Psoas muscle (tissue), 8 donors: ENCODE measurements around the gene ARHGAP24. TPM values are rescaled to one million over a fixed set of nuclear protein-coding genes. Genes with fewer than 3 reads are reported as not detected.

Source experiments
- ATAC-seq, 4 donors: fragments of 200-7000 bp; cut with Tn5 transposase; one replicate each; pipeline ENCODE4 v1.9.1; 2020; ENCODE audit warnings: moderate library complexity in 3 of 4, mild to moderate bottlenecking in 2 of 4
- DNase-seq, 2 donors: peaks; one replicate each; pipeline ENCODE4 v3.0.0-alpha.2; 2020
- H3K27ac ChIP-seq: fragments of 200-600 bp; one replicate; pipeline ENCODE4 v1.8.0; 2022
- H3K27me3 ChIP-seq, 3 donors: fragments of 200-600 bp in 1 of 3; one replicate each; pipeline versions ENCODE4 v1.6.1 to v1.8.0; 2013 to 2022; ENCODE audit warnings: low read length in 2 of 3, mild to moderate bottlenecking in 2 of 3, moderate library complexity in 1 of 3; ENCODE audit not compliant: insufficient read depth in 3 of 3
- H3K36me3 ChIP-seq, 2 donors: fragments of 200-600 bp in 1 of 2; one replicate each; pipeline versions ENCODE4 v1.6.1 to v1.8.0; 2013 to 2022; ENCODE audit warnings: low read depth in 1 of 2, mild to moderate bottlenecking in 1 of 2, moderate library complexity in 1 of 2; ENCODE audit not compliant: insufficient read depth in 1 of 2
- H3K4me1 ChIP-seq: fragments of 200-600 bp; one replicate; pipeline ENCODE4 v1.8.0; 2022
- H3K4me3 ChIP-seq: fragments of 200-600 bp; one replicate; pipeline ENCODE4 v1.8.0; 2022; ENCODE audit warnings: mild to moderate bottlenecking
- H3K9me3 ChIP-seq: fragments of 200-600 bp; one replicate; pipeline ENCODE4 v1.8.0; 2022
- WGBS, 3 donors: extraction: QIAGEN DNeasy Blood & Tissue Kit; methylation state at CpG; one replicate each; pipeline versions ENCODE4 v1.1.6 to v1.1.7; 2013; 5-methylcytosine and 5-hydroxymethylcytosine counted together
- intact Hi-C, 2 donors: fragments of 100-400 bp; cut with DNase I; formaldehyde crosslinking; loops; one replicate each; pipeline versions ENCODE4 v1.11.0 to v1.14.2; 2022
- polyA plus RNA-seq, 3 donors: library from polyadenylated mRNA; stranded (reverse); fragments of 200-250 nt; gene quantifications; one replicate each; pipeline ENCODE4 v1.2.3, GENCODE V29; 2013
- total RNA-seq, 4 donors: library from RNA; stranded (reverse); fragmentation: NEBNext Ultra II Directional in 2 of 4; extraction: Animal tissue kit (Norgen Biotek cat#: 25700) in 2 of 4; gene quantifications; one replicate each; pipeline versions ENCODE4 v1.2.1 to v1.2.4, GENCODE V29; 2021 to 2023
- TF ChIP-seq, protein P1 (sequence below): fragments of 200-600 bp; IDR thresholded peaks from one replicate; pipeline ENCODE4 v1.8.0; 2022; ENCODE audit warnings: antibody characterized with exemption
- donor health status: healthy with polysubstance abuse.
- donor health status: DM: no; HTN: no; CAD: no; lungs with moderate emphysema.
- donor health status: Bipolar disorder and iron deficiency.
- donor health status: healthy.
- donor health status: DM: yes; HTN: yes; CAD: no.
- donor health status: DM: no; HTN: no; CAD: no.
- donor health status: DM: no; HTN: no; CAD: no.
- donor health status: DM: yes; HTN: yes; CAD: no.

ARHGAP24 gene
- total and polyA plus RNA-seq, 7 donors, result 2.3 to 25.7 (median 4.6) TPM

- ATAC-seq (no peak), DNase-seq (no peak)
- H3K4me3 ChIP-seq, result no peak overlapping the region
- 68 to 75% (median 68%) methylated on average over 5 of the region's 5 CpGs for WGBS, 3 donors
- TF ChIP-seq, protein P1, sequence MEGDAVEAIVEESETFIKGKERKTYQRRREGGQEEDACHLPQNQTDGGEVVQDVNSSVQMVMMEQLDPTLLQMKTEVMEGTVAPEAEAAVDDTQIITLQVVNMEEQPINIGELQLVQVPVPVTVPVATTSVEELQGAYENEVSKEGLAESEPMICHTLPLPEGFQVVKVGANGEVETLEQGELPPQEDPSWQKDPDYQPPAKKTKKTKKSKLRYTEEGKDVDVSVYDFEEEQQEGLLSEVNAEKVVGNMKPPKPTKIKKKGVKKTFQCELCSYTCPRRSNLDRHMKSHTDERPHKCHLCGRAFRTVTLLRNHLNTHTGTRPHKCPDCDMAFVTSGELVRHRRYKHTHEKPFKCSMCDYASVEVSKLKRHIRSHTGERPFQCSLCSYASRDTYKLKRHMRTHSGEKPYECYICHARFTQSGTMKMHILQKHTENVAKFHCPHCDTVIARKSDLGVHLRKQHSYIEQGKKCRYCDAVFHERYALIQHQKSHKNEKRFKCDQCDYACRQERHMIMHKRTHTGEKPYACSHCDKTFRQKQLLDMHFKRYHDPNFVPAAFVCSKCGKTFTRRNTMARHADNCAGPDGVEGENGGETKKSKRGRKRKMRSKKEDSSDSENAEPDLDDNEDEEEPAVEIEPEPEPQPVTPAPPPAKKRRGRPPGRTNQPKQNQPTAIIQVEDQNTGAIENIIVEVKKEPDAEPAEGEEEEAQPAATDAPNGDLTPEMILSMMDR, result no peak
- no peaks in the 10 kb centered on the region for H3K36me3 ChIP-seq
- H3K27ac ChIP-seq, result no peak overlapping the region
- intact Hi-C loops, result no loop called here
- peaks cover 6% of the 10 kb centered on the region for H3K4me1 ChIP-seq
- no peaks in the 10 kb centered on the region for H3K9me3 ChIP-seq
- H3K27me3 ChIP-seq, result no peaks in the 10 kb centered on the region
These were observed 44.3 kb upstream of the ARHGAP24 start for GRCh38 chr4:85430697-85431096.

- no peak for DNase-seq
- Histone ChIP-seq H3K27ac (no peak overlapping the region), H3K27me3 (no peaks in the 10 kb centered on the region), H3K4me1 (peaks cover 3% of the 10 kb centered on the region), H3K9me3 (no peaks in the 10 kb centered on the region), H3K36me3 (no peaks in the 10 kb centered on the region), H3K4me3 (no peak overlapping the region)
- intact Hi-C loops, result no loop called here
- no peak for ATAC-seq
- TF ChIP-seq, protein P1, result no peak
- WGBS, 3 donors, result 77 to 88% (median 79%) methylated on average over 3 of the region's 3 CpGs
These were observed 43.8 kb upstream of the ARHGAP24 start for GRCh38 chr4:85431156-85431555.

- H3K9me3 ChIP-seq, result no peaks in the 10 kb centered on the region
- no peaks in the 10 kb centered on the region for H3K27me3 ChIP-seq
- H3K4me1 ChIP-seq, result no peaks in the 10 kb centered on the region
- H3K27ac ChIP-seq, result no peak overlapping the region
- TF ChIP-seq, protein P1, result no peak
- H3K36me3 ChIP-seq, result no peaks in the 10 kb centered on the region
- 33 to 81% (median 39%) methylated on average over 1 of the region's 1 CpG for WGBS, 3 donors
- ATAC-seq (no peak), DNase-seq (no peak)
- intact Hi-C loops, result no loop called here
- no peak overlapping the region for H3K4me3 ChIP-seq
These were observed 43.0 kb upstream of the ARHGAP24 start for GRCh38 chr4:85431881-85432485.

GRCh38 chr4:85445050-85445639 lies 29.8 kb upstream of the ARHGAP24 start:
- H3K4me3 ChIP-seq, result no peak overlapping the region
- no peaks in the 10 kb centered on the region for H3K4me1 ChIP-seq
- WGBS, 3 donors, result 72 to 79% (median 77%) methylated on average over 1 of the region's 1 CpG
- no peak for DNase-seq
- TF ChIP-seq, protein P1, result no peak
- ATAC-seq, result no peak
- intact Hi-C loops, result no loop called here
- no peaks in the 10 kb centered on the region for H3K36me3 ChIP-seq
- H3K9me3 ChIP-seq, result no peaks in the 10 kb centered on the region
- H3K27me3 ChIP-seq, result no peaks in the 10 kb centered on the region
- no peak overlapping the region for H3K27ac ChIP-seq
